GM23338 (cell line): Measurements from ENCODE around the gene ZDHHC17. TPM values are rescaled to one million over a fixed set of nuclear protein-coding genes. Genes with fewer than 3 reads are reported as not detected.
A peak's percentile ranks its signal among the peaks of the same experiment; 100 is the strongest.

ENCODE experiments used
- ATAC-seq: fragments of 200-7000 bp; cut with Tn5 transposase; 3 replicates; pipeline ENCODE4 v1.9.1; 2020
- DNase-seq: peaks from one replicate; pipeline ENCODE4 v3.0.0-alpha.2; 2015; ENCODE audit warnings: low spot score
- H2AFZ ChIP-seq: fragments of 200-600 bp; sonication (generic); 2 replicates; pipeline ENCODE4 v1.8.0; 2016; ENCODE audit warnings: antibody characterized with exemption, mild to moderate bottlenecking, moderate library complexity
- H3F3A ChIP-seq: fragments of 200-600 bp; sonication (generic); replicated peaks from 2 replicates; pipeline ENCODE4 v1.8.0; 2017; ENCODE audit warnings: antibody characterized with exemption, mixed run types, low read depth
- H3K27ac ChIP-seq: fragments of 200-600 bp; sonication (generic); 2 replicates; pipeline ENCODE4 v1.6.1; 2016; ENCODE audit warnings: low read depth
- H3K27me3 ChIP-seq: fragments of 200-600 bp; sonication (generic); 2 replicates; pipeline ENCODE4 v1.8.0; 2016; ENCODE audit warnings: mild to moderate bottlenecking, mixed run types, moderate library complexity; ENCODE audit not compliant: insufficient read depth
- H3K36me3 ChIP-seq: fragments of 200-600 bp; sonication (generic); 2 replicates; pipeline ENCODE4 v1.8.0; 2016; ENCODE audit warnings: mild to moderate bottlenecking; ENCODE audit not compliant: insufficient read depth
- H3K4me1 ChIP-seq: fragments of 200-600 bp; sonication (generic); 2 replicates; pipeline ENCODE4 v1.8.0; 2016; ENCODE audit warnings: mild to moderate bottlenecking, moderate library complexity; ENCODE audit not compliant: insufficient read depth
- H3K4me2 ChIP-seq: fragments of 200-600 bp; sonication (generic); 2 replicates; pipeline ENCODE4 v1.7.1; 2017; ENCODE audit warnings: mixed run types
- H3K4me3 ChIP-seq: fragments of 200-600 bp; sonication (generic); 2 replicates; pipeline ENCODE4 v1.6.1; 2016; ENCODE audit warnings: mixed run types
- H3K79me2 ChIP-seq: fragments of 200-600 bp; sonication (generic); replicated peaks from 2 replicates; pipeline ENCODE4 v1.8.0; 2017; ENCODE audit warnings: mild to moderate bottlenecking; ENCODE audit not compliant: insufficient read depth
- H3K9me2 ChIP-seq: fragments of 200-600 bp; sonication (generic); 2 replicates; pipeline ENCODE4 v1.8.0; 2017; ENCODE audit not compliant: insufficient read depth
- H4K20me1 ChIP-seq: fragments of 200-600 bp; sonication (generic); replicated peaks from 2 replicates; pipeline ENCODE4 v1.8.0; 2017; ENCODE audit warnings: mild to moderate bottlenecking; ENCODE audit not compliant: insufficient read depth
- H3K27ac Mint-ChIP-seq: 2 replicates; pipeline ENCODE4 v1.8.0; 2020; ENCODE audit warnings: inconsistent platforms, mild to moderate bottlenecking, moderate library complexity, mixed read lengths
- H3K27me3 Mint-ChIP-seq: 3 replicates; pipeline ENCODE4 v1.8.0; 2022; ENCODE audit warnings: low read depth, mild to moderate bottlenecking, moderate library complexity, mixed read lengths, inconsistent platforms; ENCODE audit not compliant: insufficient read depth, poor library complexity
- H3K36me3 Mint-ChIP-seq: 3 replicates; pipeline ENCODE4 v1.8.0; 2021; ENCODE audit warnings: low read depth, mild to moderate bottlenecking, inconsistent platforms, moderate library complexity, mixed read lengths
- H3K4me1 Mint-ChIP-seq: 3 replicates; pipeline ENCODE4 v1.8.0; 2020; ENCODE audit warnings: mild to moderate bottlenecking, inconsistent platforms, mixed read lengths
- H3K4me3 Mint-ChIP-seq: 3 replicates; pipeline ENCODE4 v1.8.0; 2021; ENCODE audit warnings: moderate library complexity, mild to moderate bottlenecking, inconsistent platforms, mixed read lengths
- H3K9me3 Mint-ChIP-seq: 3 replicates; pipeline ENCODE4 v1.8.0; 2020; ENCODE audit warnings: moderate library complexity, mild to moderate bottlenecking, inconsistent platforms, mixed read lengths
- CREB1 ChIP-seq: fragments of 250-450 bp; sonication (Bioruptor Pico); IDR thresholded peaks from 2 replicates; pipeline ENCODE4 v1.5.0; 2020; ENCODE audit warnings: low read depth, mild to moderate bottlenecking, moderate library complexity
- polyA plus RNA-seq: library from polyadenylated mRNA; unstranded; fragments of >200 nt; fragmentation: Nextera tagmentation; extraction: Ambion mirVana; gene quantifications from 2 replicates; pipeline ENCODE4 v1.2.1, GENCODE V29; 2016
- total RNA-seq: library from RNA; depleted of rRNA; stranded (reverse); fragments of >200 nt; shearing (Covaris generic); gene quantifications from 2 replicates; pipeline ENCODE4 v1.2.3, GENCODE V29; 2014
- TF ChIP-seq, protein P1 (sequence below): fragments of 250-450 bp; sonication (Bioruptor Pico); IDR thresholded peaks from 2 replicates; pipeline ENCODE4 v1.5.0; 2020; ENCODE audit warnings: mild to moderate bottlenecking, moderate library complexity

Gene ZDHHC17
- total and polyA plus RNA-seq, 2 experiments from 2014 or later = 15.7 to 43.5 TPM

DNA sequence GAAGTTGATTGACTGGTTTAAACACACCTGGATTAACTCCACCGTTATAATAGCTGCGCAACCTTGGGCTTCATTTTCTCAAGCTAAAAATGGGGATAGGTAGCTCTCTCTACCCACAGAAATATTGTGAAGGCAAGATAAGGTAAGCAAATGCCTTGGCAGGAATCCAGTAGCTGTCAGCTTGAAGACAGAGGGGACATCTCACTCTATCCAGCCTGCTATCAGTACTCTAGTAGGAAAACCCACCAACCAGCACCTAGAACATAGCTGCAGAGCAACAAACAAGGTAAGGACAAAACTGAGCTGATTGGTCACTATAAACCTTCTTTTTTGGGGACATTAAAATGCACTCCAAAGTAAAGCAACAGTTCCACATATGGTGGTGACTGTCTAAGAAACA lies 107.2 kb downstream of the ZDHHC17 start:
- no peaks in the 10 kb centered on the region for H3K9me2 ChIP-seq
- Mint-ChIP-seq H3K27ac (peak overlapping the region; percentile 50; the same call in 1 of the 2 replicates), H3K4me3 (no peak overlapping the region; the same call in 2 of the 3 replicates), H3K4me1 (peaks cover 59% of the 10 kb centered on the region), H3K9me3 (no peaks in the 10 kb centered on the region), H3K36me3 (peaks cover 25% of the 10 kb centered on the region), H3K27me3 (peaks cover 6% of the 10 kb centered on the region)
- no peak overlapping the region for H3K4me2 ChIP-seq
- peaks cover 40% of the 10 kb centered on the region for H3K4me1 ChIP-seq
- H3K4me3 ChIP-seq = no peak overlapping the region
- DNase-seq (no peak), ATAC-seq (no peak)
- H3K27me3 ChIP-seq = no peaks in the 10 kb centered on the region
- TF ChIP-seq, protein P1, sequence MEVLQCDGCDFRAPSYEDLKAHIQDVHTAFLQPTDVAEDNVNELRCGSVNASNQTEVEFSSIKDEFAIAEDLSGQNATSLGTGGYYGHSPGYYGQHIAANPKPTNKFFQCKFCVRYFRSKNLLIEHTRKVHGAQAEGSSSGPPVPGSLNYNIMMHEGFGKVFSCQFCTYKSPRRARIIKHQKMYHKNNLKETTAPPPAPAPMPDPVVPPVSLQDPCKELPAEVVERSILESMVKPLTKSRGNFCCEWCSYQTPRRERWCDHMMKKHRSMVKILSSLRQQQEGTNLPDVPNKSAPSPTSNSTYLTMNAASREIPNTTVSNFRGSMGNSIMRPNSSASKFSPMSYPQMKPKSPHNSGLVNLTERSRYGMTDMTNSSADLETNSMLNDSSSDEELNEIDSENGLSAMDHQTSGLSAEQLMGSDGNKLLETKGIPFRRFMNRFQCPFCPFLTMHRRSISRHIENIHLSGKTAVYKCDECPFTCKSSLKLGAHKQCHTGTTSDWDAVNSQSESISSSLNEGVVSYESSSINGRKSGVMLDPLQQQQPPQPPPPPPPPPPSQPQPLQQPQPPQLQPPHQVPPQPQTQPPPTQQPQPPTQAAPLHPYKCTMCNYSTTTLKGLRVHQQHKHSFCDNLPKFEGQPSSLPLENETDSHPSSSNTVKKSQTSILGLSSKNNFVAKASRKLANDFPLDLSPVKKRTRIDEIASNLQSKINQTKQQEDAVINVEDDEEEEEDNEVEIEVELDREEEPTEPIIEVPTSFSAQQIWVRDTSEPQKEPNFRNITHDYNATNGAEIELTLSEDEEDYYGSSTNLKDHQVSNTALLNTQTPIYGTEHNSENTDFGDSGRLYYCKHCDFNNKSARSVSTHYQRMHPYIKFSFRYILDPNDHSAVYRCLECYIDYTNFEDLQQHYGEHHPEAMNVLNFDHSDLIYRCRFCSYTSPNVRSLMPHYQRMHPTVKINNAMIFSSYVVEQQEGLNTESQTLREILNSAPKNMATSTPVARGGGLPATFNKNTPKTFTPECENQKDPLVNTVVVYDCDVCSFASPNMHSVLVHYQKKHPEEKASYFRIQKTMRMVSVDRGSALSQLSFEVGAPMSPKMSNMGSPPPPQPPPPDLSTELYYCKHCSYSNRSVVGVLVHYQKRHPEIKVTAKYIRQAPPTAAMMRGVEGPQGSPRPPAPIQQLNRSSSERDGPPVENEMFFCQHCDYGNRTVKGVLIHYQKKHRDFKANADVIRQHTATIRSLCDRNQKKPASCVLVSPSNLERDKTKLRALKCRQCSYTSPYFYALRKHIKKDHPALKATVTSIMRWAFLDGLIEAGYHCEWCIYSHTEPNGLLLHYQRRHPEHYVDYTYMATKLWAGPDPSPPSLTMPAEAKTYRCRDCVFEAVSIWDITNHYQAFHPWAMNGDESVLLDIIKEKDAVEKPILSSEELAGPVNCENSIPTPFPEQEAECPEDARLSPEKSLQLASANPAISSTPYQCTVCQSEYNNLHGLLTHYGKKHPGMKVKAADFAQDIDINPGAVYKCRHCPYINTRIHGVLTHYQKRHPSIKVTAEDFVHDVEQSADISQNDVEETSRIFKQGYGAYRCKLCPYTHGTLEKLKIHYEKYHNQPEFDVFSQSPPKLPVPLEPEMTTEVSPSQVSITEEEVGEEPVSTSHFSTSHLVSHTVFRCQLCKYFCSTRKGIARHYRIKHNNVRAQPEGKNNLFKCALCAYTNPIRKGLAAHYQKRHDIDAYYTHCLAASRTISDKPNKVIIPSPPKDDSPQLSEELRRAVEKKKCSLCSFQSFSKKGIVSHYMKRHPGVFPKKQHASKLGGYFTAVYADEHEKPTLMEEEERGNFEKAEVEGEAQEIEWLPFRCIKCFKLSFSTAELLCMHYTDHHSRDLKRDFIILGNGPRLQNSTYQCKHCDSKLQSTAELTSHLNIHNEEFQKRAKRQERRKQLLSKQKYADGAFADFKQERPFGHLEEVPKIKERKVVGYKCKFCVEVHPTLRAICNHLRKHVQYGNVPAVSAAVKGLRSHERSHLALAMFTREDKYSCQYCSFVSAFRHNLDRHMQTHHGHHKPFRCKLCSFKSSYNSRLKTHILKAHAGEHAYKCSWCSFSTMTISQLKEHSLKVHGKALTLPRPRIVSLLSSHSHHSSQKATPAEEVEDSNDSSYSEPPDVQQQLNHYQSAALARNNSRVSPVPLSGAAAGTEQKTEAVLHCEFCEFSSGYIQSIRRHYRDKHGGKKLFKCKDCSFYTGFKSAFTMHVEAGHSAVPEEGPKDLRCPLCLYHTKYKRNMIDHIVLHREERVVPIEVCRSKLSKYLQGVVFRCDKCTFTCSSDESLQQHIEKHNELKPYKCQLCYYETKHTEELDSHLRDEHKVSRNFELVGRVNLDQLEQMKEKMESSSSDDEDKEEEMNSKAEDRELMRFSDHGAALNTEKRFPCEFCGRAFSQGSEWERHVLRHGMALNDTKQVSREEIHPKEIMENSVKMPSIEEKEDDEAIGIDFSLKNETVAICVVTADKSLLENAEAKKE (CRISPR knock-in tag) = no peak
- H4K20me1 ChIP-seq = peaks cover 15% of the 10 kb centered on the region
- H3F3A ChIP-seq = no peaks in the 10 kb centered on the region
- no peaks in the 10 kb centered on the region for H3K36me3 ChIP-seq
- H3K79me2 ChIP-seq = peaks cover 92% of the 10 kb centered on the region
- H2AFZ ChIP-seq = no peak overlapping the region
- 0 out of 2 replicates have a peak overlapping the region, but pooled peaks have one; percentile 7 for H3K27ac ChIP-seq

DNA sequence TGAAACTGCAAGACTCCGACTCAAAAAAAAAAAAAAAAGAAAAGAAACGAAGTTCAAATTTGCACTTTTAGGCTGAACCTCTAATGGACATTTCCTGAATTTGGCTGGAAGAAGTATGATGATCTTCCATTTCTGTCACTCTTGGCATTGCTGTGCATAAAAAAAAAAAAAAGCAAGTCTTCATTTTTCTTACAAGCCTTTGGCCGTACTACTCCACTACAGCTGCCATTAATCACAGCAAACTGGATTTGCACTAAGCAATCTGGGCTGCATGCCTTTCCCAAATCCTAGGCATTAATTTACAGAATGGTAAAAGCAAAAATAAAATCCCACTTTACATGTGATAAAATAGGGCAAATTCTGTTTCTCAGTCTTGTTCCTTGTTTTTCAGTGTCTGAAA lies 107.8 kb downstream of the ZDHHC17 start:
- ATAC-seq = no peak
- peaks cover 59% of the 10 kb centered on the region for H3K4me1 Mint-ChIP-seq
- TF ChIP-seq CREB1 = no peak
- H3K4me2 ChIP-seq = peak overlapping the region; percentile 52
- peaks cover 92% of the 10 kb centered on the region for H3K79me2 ChIP-seq
- peaks cover 35% of the 10 kb centered on the region for H3K4me1 ChIP-seq
- no peak overlapping the region for H3K27ac ChIP-seq
- H3F3A ChIP-seq = no peaks in the 10 kb centered on the region
- no peaks in the 10 kb centered on the region for H3K36me3 ChIP-seq
- H3K36me3 Mint-ChIP-seq = peaks cover 25% of the 10 kb centered on the region
- peak overlapping the region; percentile 7; the same call in 1 of the 3 replicates for H3K4me3 Mint-ChIP-seq
- H3K27me3 ChIP-seq = no peaks in the 10 kb centered on the region
- no peak for DNase-seq
- peaks cover 6% of the 10 kb centered on the region for H3K27me3 Mint-ChIP-seq
- H2AFZ ChIP-seq = no peak overlapping the region
- no peaks in the 10 kb centered on the region for H3K9me2 ChIP-seq
- no peaks in the 10 kb centered on the region for H3K9me3 Mint-ChIP-seq
- H3K27ac Mint-ChIP-seq = peak overlapping the region; percentile 82
- no peak overlapping the region for H3K4me3 ChIP-seq
- H4K20me1 ChIP-seq = peaks cover 16% of the 10 kb centered on the region
